Kasumi-1 (cell line): Measurements from ENCODE around the gene PXMP2.

ENCODE experiments used
- DNase-seq, 2 experiments: peaks; one replicate each; lab custom pipeline; 2025; lab: John Stamatoyannopoulos, UW

Gene PXMP2

GRCh38 chr12:132723015-132723763, 35.8 kb downstream of the PXMP2 start:
- no peak for DNase-seq

- no peak for DNase-seq
Observed at GRCh38 chr12:132723764-132724140, 36.4 kb downstream of the PXMP2 start.

GRCh38 chr12:132724506-132725241, 37.3 kb downstream of the PXMP2 start:
- no peak for DNase-seq

DNA sequence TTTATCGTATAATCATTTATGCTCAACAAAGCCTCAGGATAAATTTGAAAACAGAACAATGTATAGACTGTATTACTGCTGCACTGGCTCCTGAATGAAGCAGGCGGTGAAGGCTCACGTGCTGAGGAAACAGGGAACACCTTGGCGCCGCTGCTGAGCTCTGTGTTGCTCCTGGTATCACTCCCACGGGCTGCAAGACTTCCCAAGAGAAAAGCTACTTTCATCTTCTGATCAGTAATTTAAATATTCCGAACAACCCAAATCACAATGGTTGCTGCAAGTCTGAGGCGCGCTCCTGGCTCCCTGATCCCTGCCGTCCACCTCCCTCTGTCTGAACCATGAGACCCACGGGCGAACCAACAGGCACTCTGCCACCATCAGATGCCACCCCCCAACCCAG, 39.0 kb downstream of the PXMP2 start:
- no peak for DNase-seq

- DNase-seq = no peak
Observed at GRCh38 chr12:132727091-132727794, 39.9 kb downstream of the PXMP2 start.

GRCh38 chr12:132728502-132728901, 41.1 kb downstream of the PXMP2 start:
- no peak for DNase-seq

DNA sequence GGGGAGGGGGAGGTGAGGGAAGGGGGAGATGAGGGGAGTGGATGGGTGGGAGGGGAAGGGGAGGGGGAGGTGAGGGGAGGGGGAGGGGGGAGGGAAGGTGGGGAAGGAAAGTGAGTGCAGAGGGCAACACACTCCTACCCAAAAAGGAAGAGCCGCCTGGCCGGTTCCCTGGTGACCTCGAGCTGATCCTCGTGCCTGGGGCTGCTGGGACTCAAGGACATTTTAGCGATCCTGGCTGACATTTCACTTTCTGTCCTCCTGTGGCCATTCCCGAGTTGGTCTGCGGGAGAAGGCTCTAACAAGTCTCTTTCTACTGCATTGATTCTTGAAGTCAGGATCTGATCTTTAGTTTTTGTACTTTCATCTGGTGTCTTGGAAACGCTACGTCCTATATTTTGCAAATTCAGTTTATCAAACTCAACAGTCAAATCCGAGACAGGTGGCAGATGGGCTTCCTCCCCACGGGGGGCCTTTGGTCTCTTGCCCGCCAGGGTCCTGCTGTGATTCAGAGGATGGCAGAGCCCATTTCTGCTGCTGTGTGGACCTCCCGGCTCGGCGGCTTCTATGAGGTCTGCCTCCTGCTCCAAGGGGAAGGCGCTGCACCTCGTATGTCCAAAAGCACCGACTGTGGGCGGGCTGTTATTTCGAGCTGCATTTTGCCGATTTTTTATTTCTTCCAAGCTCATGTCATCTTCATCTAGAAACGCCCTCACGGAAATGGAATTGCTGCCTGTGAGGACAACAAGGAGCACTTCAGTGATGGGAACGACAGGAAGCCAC, 42.3 kb downstream of the PXMP2 start:
- DNase-seq = no peak

DNA sequence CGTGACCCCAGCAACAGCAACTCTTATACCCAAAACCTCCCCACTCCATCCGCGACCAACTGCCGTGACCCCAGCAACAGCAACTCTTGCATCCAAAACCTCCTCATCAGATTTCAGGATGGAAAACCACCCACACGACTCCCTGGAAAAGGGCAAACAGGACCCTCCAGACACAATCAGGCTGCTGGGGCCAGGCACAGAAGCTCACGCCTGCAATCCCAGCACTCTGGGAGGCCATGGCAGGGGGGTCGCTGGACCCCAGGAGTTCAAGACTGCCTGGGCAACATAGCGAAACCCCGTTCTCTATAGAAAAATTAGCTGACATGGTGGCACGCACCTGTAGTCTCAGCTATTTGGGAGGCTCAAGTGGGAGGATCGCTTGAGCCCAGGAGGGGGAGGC, 43.0 kb downstream of the PXMP2 start:
- no peak for DNase-seq

- no peak for DNase-seq
Observed at GRCh38 chr12:132731574-132731973, 44.2 kb downstream of the PXMP2 start.

- no peak for DNase-seq
Observed at GRCh38 chr12:132734206-132734605, 46.8 kb downstream of the PXMP2 start.

DNA sequence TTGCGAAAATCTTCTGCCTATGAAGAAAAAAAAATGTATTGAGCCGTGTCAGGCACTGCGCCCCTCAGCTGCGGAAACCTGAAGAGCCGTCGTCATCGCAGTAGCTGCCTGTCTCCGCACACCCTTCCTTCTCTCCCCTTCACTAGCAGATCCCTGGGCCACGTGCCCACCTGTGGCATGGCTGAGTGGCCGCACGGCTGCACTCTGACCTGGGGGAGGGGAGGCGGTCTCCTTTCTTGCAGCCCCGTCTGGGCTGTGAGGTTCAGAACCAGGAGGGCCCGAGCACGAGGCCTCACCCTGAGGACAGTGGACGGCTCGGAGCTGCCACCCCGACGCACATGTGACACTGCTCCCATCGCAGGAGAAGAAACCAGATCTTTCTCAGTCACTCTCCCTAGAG, 48.1 kb downstream of the PXMP2 start:
- DNase-seq = no peak

- no peak for DNase-seq
Observed at GRCh38 chr12:132736378-132736777, 49.0 kb downstream of the PXMP2 start.

DNA sequence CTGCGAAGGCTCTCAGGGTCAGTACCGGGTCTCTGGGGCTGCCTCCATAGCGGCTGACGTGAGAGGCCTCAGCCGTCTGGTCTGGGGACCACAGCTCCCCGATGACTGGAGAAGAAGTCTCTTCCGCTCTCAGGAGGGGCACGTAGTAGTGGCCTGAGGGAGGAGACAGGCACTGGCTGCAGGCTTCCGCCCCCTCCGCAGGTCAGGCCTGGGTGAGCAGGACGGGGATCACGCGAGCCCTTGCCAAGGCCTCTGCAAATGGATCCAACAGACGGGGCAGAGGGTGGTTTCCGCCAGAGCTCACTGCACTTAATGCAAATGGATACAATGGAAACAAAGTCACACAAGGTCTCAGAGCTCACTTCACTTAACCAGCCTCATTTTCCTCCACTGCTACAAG, 49.5 kb downstream of the PXMP2 start:
- no peak for DNase-seq

GRCh38 chr12:132739600-132740312, 52.4 kb downstream of the PXMP2 start:
- no peak for DNase-seq

DNA sequence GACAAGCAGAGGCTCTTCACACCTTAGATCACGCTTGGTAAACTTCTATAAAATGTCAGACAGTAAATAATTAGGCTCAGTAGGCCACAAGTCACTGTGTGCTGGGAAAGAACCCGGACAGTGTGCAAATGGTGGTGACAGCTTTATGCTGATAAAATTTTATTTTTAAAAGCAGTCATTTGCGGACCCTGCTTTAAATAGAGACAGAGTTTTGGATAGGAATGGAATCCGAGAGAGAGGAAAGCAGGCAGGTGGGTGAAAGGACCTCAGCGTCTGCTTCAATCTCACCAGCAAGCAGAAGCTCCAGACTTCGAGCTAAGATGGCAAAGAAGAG, 52.9 kb downstream of the PXMP2 start:
- DNase-seq = no peak

GRCh38 chr12:132740652-132741051, 53.3 kb downstream of the PXMP2 start:
- no peak for DNase-seq

GRCh38 chr12:132741620-132742019, 54.2 kb downstream of the PXMP2 start:
- DNase-seq = no peak

- DNase-seq = no peak
Observed at GRCh38 chr12:132743831-132744230, 56.4 kb downstream of the PXMP2 start.

DNA sequence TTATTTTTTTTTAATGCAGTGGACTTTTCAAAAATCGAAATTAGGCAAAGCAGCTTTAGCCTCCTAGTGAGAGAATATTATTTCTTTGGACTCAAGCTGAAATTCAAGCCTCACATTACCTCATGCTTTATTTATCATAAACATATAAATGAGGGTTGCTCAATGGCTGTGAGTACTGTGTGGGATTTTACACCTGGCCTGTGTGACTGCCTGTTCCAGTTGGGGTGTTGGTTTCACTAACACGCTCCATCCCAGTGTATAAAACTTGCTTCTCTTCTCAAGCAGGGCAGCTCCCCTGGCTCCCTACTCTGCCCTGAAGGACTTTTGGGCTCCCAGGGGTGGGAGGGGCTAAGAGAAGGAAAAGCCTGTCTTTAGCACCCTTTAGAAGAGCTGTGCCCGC, 59.2 kb downstream of the PXMP2 start:
- DNase-seq = no peak

DNA sequence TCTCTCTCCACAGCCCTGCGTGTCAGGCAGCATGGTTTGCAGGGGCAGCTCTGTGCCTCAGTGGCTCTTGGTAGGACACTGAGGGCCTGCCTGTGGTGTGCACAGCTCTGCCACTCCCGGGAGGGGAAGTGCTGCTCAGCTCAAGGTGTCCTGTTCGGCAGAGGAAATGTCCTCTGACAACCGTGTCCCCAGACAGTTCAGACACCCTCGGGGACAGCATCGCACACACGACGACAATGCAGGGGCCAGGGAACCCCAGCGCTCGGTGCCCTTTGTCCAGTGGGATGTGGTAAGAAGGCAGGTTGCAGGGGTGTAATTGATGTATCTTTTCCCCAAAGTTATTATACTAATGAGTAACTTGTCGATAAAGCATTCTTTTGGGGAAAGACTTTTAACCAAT, 60.0 kb downstream of the PXMP2 start:
- no peak for DNase-seq

GRCh38 chr12:132747896-132748295, 60.5 kb downstream of the PXMP2 start:
- DNase-seq = no peak

- no peak for DNase-seq
Observed at GRCh38 chr12:132748319-132748718, 60.9 kb downstream of the PXMP2 start.
